ENCODE results near the gene TJP2.

DNA sequence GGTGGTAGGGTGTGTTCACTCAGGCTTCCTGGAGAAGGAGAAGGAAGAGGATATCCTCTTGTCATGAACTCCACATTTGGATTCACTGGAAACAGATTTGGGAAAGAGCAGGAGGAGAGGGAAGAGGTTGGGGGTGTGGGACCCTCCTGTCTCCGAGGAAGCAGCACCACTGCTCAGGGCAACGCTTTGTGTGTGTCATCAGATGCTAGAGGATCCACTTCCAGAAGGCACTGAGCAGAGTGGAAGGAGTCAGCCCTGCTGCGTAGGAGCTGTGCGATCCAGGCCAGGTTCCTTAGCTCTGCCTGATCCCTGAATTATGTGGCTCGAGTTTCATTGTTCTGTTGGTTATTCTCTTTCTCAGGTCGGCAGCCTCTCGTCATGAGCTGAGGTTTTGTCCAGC lies 37.3 kb upstream of the TJP2 start:
- TF ChIP-seq EZH2phosphoT487 (IDR thresholded peaks at IDR 0.05; ENCODE audit: low read depth) (no peak), CTCF (IDR thresholded peaks at IDR 0.05; ENCODE audit: low read depth, low read length) (no peak)
